Measurements from ENCODE around the gene MOB4.

MOB4 gene

DNA sequence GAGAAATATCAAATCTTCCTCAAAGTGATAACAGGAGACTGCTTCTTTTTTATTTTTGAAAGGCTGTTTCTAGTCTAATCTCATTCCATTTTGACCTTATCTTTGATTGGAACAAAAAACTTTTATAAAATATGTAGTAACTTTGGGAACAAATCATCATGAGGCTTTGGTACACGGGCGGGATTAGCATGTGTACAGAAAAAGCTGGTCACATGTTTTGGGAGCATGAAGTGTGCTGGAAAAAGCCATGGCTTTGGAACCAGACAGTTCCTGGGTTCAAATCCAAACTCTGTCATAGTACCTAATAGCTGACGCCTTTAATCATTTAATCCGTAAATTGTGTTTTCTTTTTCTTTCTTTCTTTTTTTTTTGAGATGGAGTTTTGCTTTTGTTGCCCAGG lies 81.3 kb downstream of the MOB4 start:
- no peak for DNase-seq

DNA sequence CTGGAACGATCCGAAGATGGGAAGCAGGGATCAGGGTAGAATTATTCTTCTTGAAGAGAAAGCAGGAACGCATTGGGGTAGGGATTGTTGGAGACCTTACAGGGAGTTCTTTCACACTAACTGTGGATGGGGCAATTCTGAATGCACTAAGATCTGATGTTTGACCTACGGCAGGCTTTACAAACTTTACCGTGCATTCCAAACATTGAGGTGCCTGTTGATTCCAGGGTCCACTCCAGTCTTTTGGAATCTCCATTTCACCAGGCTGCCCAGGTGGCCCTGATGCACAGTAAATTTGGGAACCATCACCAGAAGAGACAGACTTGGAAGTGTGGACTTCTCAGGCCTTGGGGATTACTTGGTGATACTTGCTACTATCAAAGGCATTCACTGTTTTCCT lies 82.6 kb downstream of the MOB4 start:
- no peak for DNase-seq

DNA sequence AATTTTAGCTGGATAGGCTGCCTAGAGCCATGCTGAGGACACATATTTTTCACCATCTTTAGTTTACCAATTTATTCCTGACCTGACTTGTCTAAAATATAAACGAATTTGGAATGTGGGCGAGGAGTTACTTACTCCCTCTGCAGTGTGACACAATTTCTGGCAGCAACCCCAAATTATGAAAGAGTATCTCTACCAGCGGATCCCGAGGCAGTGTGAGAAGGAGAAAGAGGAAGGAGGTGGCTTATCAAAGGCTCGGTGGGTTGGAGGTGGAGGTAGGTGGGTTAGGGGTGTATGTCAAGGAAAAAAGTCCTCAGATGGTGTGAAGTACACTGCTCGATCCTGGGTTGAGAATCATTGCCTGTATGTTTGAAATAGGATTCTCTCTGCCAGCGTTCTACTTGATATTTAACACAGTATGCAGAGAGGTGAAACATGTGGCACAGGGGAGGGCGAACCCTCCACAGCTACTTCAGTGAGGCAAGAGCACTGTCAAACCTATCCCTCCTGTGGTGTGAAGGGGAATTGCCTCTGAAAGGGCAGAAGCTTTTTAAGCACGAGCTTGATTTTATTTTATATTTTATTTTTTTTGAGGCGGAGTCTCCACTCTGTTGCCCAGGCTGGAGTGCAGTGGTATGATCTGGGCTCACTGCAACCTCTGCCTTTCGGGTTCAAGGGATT lies 83.6 kb downstream of the MOB4 start:
- DNase-seq: no peak

DNA sequence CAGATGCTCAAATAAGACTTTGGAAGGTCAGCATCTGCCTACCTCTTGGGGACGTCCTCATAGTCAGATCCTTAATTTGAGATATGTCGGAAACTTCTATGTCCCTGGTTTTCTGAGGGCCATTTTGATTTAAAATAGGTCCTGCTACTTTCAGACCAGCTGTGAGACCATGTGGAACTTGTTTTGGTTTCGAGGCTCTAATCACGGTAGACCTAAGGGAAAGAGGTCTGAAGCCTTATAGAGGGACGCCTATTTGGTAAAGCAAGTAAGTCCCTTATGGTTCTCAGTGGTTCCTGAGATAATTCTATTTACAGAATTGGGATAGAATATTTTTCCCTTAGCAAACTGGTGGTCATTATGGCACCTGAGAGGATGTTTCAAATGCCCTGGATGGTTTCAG lies 84.4 kb downstream of the MOB4 start:
- no peak for DNase-seq

DNA sequence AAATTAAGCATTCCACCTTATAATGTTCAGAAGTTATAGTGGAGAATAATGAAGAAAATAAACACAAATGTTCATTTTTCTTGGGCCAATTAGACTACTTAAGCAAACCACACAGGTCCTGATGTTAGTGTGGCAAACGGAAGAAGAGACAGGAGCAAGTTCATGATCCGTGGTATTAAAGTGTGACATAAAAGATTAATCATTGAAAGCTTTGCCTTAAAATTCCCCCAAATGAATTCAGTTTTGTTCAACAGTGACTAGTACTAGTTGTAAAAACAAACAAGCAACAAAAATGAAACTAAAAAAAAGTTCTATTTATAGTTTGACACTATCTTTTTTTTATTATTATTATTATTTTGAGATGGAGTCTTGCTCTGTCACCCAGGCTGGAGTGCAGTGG lies 85.9 kb downstream of the MOB4 start:
- no peak for DNase-seq

Measured in NCI-H1930 (cell line).